HG02588 (cell line): ENCODE measurements around the gene CIAO3.

Experiments
- ATAC-seq: cut with Tn5 transposase; IDR thresholded peaks from one replicate; pipeline ENCODE4 v1.9.1; 2021; ENCODE audit warnings: mild to moderate bottlenecking, moderate library complexity; ENCODE audit not compliant: unreplicated experiment

Gene CIAO3

DNA sequence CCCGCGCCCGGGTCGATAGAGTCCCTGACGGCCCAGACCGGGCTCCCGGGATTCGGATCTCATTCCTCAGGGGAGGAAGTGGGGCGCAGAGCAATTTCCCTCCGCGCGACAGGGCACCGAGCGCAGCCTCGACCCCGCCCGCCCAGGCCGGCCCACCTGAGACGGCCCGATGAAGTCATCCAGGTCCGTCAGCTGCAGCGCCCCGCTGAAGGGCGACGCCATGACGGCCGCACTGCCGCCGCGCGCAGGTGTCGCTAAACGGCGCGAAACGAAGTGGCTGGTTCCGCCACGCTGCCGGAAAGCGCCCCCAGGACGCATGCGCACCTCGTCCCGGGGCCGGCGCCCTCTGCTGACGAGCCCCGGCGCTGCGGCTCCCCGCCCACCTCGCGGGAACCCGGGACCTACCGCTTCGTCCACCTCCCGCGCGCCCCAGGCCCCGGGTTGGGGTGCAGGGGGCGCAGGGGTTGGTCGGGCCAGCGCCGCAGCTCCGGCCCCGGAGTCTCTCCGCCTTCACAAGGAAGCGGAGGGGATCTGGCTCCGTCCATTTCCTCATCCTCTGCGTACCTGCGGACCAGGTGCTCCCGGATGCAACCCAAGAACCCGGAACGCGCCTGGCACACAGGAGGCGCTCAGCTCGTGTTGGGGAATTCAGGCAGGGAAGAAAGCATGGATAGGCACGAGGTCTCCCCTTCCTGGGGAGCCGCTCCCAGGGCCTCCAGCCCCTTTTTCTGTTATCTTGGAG, at the start of gene CIAO3:
Gene CIAO3 (minus strand): TSS at position 234 of the 742 bp plus-strand sequence. CDS start 12 bp downstream, at position 222.
- peak; percentile 60 for ATAC-seq

DNA sequence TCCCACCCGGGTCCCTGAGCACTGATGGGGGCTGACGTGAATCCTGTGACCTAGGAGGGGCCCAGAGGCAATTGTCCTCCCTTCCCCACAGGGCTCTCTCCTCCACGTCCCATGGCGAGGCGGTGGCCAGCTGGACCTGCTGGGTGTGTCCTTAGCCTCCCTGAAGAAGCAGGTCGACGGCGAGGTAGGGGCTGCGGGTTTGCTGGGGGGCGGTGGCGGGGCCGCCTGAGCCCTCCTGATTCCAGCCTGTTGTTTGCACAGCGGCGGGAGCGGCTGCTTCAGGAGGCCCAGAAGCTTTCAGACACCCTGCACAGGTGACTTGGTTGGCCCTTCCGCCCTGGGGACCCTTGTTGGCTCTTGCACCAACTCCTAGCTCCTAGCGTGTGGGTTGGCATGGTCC, 49.3 kb upstream of the CIAO3 start:
- no peak for ATAC-seq

DNA sequence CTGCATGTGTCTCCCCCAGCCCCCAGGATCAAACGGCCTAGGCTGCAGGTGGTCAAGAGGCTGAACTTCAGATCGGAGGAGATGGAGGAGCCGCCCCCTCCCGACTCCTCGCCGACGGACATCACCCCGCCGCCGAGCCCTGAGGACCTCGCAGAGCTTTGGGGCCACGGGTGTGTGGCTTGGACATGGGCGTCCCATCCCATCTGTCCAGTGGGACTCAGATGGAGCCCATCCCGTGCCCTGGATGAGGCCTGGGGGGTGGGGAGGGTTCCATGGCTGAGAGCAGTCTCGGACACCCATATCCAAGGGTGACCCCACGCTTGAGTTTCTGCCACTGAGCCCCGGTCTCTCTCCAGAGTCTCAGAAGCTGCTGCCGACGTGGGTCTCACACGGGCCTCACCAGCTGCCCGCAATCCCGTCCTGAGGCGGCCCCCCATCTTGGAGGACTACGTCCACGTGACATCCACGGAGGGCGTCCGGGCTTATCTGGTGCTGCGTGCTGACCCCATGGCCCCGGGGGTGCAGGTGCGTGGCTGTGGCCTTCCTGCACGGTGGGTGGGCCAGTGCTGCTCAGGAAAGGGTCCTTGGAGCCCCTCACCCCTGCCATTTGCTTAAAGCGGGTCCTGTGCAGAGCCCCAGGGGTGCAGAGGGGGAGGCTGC, 48.5 kb upstream of the CIAO3 start:
- ATAC-seq, result no peak

DNA sequence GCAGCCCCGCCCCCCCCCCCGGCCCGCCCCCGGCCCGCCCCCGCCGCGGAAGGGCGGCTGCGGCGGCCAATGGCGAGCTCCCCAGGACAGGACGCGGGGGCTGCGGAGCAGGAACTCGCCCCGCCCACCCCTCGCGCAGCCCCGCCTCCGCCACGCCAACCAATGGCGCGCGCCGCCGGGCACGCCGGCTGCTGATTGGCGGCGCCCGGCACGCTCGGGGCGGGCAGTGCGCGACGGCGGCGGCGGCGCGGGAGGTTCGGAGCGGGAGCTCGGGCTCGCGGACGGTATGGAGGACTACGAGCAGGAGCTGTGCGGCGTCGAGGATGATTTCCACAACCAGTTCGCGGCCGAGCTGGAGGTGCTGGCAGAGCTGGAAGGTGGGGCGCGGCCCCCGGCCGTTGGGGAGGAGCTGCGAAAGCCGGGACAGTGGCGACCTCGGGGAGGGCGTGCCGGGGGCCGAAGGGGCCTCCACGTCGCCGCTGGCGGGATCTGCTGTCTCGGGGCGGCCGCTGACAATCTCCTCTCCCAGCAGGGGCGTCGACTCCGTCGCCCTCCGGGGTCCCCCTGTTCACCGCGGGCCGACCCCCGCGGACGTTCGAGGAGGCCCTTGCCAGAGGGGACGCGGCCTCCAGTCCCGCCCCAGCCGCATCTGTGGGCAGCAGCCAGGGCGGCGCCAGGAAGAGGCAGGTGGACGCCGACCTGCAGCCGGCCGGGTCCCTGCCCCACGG, 47.8 kb upstream of the CIAO3 start, which contains the start of gene CHTF18:
Gene CHTF18 (plus strand): TSS at position 222 of the 728 bp plus-strand sequence. CDS start 65 bp downstream, at position 287.
- peak; percentile 66 for ATAC-seq

DNA sequence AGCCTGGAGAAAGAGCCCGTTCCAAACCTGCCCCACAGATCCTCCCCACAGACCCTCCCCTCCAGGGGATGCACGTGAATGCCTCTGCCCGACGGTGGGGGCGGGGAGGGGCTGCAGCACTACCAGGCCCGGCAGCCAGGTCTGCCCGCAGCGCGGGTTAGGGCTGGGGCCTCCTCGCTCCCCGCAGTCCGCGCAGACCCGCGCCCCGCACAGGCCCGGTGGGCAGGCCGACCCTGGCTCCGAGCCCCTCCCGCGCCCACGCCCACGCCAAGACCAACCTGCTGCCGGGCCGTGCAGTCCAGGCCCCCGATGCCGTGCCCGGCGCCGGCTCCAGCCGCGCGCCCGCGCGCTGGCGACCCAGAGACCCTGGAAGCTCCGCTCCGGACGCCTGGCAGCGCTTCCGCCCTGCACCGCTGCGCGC, 47.2 kb upstream of the CIAO3 start, which contains the start of gene RPUSD1:
Gene RPUSD1 (minus strand): TSS at position 404 of the 421 bp plus-strand sequence. CDS start 644 bp downstream, outside the sequence.
- ATAC-seq, result no peak

DNA sequence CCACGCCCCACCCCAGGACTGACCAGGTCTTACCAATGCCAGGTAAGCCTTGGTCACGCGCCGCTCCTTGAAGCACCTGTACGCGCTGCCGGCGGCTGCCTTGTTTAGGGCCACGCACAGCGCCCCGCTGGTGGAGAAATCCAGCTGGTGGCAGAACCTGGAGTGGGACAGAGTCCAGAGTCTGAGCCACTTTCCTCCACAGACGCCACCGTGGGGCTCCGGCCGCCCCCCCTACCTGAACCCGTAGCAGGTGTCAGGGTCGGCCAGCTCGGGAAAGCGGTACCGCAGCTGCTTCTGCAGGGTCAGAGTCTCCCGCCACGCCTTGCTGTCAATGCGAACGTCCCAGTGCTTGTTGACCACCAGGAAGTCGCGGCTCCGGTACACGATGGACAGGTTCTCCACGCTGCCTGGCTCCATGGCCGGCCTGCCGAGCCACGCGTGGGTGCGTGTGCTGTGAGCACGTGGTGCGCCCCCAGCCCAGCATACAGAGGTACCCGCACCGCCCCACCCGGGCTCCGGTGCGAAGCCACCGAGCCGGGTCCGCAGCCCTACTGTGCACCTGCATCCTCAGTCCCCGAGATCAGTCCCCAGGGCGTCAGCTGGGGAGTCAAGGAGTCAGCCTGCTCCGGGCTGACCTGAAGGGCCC, 46.6 kb upstream of the CIAO3 start:
- ATAC-seq, result no peak

DNA sequence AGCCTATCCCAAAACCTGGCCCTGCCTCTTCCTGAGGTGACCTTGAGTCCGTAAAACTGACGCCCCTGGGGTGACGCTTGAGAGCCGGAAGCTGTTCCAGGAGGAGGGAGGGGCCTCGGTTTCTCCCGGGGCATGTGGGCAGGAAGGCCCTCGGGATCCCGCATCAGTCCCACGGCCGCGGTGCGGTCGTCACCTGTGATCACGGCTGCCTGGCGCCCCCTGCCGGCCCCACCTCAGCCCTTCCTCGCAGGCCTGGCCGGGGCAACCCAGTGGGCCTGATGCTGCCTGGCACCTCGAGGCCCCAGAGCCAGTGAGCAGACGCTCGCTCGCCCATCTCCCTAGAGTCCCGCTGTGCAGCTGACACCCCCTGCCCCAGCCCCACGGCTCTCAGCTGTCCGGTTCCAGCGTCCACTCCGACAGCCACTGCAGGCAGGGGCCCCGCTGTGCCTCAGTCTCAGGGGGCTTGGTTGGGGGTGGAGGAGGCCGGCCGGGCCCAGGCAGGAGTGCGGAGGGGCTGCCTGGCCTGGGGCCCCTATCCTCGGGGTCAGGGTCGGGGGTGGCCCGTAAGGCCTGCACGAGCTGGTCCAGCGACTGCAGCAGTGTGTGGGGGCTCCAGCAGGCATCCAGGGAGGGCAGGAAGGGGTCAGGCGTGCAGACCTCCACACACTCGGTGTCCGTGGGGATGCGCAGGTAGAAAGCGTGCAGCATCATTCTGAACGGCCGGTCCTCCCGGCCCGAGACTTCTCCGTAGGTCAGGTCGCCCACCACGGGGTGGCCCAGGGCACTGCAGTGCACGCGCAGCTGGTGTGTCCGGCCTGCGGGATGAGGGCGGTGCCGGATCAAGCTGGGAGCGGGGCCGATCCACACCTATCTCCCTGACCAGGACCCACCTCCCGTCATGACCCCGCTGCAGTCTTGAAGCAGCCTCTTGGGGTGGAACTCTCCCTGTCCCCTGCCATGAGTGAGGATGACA, 45.1 kb upstream of the CIAO3 start:
- ATAC-seq, result no peak

DNA sequence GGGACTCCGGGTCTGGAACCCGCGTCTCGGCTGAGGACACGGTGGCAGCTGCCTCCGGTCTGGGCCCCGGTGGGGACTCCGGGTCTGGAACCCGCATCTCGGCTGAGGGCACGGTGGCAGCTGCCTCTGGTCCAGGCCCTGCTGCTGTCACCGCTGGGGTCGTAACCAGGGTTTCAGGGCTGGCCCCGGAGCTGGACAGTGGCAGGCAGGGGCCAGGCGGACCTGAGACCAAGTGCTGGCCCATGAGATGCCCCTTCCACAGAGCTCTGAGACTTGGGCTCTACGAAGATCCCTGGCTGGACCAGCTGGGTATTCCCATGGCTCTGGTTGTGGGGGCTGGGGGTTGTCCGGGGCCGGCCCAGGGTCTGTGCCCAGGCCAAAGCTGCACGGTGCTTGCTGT, 43.6 kb upstream of the CIAO3 start:
- no peak for ATAC-seq

DNA sequence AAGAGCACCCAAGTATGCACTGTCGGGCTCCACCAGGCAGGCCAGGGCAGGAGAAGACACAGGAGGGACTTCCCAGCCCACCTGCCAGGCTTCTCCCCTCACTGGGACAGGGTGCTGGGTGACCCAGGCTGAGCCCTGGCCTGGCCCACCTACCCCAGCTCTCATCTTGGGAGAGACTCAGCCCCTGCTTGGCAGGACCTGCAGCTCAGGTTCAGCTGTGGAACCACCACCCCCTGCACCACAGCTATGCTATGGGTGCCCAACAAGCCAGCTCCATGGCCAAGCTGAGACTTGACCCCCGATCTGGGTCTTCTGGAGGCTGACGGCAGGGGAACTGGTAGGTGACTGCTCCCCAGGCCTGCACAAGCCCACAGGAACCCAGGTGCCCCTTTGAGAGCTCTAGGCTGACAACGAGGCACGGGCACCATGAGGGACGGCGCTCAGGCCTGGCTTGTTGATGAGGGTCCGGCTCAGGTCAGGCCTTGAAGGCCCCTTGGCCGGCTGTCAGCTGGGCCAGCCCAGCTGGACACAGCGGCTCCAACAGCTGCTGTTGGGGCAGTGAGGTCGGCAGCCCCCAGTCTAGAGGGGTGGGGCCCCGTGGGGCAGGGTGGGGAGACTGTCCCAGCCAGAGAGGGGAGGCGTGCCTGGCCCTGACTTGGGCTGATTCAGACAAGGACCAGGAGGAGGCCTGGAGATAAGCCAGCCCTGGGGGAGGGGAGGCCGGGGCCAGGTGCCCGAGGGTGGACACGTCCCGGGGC, 42.8 kb upstream of the CIAO3 start:
- no peak for ATAC-seq

DNA sequence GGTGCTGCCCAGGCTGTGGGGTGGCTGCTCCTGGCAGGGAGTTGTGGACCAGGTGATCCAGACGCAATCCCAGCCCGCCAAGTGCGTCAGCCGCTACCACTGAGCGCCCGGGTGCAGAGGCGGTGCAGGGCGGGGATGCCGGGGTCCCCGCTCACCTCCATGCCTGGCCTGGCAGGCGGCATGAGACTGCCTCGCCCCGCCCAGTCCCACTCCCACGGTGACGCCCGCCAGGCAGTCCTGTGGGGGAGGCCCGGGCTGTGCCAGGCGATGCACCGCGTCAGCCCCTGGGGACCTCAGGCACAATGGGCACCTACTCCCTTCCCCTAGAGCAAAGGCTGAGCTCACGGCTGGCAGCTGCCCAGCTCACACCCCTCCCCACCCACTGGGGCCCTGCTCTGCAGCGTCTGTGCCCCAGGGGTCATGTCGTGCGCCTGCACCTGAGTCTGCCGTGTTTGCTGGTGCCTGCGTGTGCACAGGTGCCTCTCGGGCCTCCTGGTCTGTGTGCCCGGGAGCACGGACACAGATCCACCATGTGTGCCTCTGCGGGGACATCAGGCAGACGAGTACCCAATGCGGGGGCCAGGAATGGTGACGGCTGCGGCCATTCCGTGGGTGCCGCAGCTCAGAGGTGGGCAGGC, 42.1 kb upstream of the CIAO3 start:
- ATAC-seq, result no peak

DNA sequence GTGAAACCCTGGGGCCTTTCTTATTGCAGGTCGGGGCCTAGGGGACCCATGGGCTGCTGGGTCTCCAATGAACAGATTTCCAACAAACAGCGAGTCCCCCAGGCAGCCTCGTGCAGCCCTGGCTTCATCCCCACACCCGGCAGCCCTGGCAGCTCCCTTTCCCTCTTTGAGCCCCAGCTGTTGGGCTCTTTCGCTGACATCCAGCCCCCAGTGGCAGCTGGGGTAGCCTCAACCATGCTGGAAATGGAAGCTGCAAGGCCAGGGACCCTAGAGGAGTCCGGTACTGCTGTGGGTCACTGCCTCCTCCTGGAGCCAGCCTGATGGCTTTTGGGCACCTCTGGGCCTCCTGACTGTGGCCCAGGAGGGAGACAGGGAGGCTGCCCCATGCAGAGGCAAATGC, 41.5 kb upstream of the CIAO3 start:
- ATAC-seq, result no peak

DNA sequence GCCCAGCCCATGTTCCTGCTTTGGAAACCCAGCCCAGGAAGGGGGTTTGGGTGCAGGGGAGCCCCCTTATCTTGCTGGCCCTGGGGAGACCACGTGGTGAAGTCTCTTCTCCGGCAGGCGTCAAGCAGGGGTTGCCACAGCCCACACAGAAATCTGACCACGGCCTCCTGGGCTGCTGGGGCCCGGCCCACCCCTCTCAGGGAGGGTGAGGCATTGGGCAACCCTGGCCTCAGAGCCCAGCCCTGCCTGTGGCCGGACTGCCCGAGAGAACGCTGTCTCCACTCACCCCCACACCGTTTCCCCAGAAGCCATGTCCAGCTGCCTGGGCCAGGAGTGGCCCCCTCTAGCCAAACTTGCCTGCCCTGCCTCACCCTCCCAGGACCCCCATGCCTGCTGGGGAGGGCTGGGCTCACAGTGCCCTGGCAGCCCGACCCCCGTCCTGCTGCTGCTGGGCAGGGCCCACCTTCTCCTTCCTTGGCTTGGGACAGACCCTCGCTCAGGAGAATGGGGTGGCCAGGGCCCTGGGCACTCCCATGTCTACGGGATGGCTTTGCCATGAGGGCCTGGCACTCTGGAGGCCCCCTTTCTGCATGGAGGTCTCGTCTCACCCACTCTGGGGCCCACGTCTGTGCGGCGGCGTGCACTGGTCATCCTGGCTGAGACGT, 40.7 kb upstream of the CIAO3 start:
- no peak for ATAC-seq

DNA sequence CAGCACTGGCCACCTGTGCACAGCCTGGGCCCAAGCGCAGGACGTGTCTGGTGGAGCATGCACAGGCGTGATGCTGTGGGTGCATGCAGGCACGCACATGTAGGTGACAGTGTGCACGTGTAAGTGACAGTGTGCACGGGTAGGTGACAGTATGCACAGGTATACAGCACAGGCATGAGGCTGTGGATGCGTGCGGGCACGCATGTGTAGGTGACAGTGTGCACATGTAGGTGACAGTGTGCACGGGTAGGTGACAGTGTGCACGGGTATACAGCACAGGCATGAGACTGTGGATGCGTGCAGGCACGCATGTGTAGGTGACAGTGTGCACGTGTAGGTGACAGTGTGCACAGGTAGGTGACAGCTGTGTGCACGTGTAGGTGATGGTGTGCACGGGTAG, 39.5 kb upstream of the CIAO3 start:
- no peak for ATAC-seq

DNA sequence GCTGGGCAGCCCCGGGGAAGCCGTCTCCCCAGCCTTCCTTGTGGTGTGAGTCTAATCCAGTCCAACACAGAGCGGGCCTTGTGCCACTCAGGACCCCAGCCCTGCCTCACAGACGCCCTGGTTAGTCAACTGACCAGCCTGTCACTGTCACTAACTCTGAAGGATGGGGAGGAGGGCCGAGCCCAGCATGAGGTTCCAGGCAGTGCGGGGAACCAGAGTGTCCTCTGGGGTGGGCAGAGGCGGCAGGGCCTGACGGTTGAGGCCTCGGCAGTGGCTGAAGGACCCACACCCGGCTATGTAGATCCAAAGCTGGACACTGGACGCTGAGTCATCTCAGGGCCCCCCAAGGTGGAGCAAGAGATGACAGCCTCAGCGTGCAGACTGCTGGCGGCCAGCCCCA, 38.8 kb upstream of the CIAO3 start:
- ATAC-seq, result no peak

DNA sequence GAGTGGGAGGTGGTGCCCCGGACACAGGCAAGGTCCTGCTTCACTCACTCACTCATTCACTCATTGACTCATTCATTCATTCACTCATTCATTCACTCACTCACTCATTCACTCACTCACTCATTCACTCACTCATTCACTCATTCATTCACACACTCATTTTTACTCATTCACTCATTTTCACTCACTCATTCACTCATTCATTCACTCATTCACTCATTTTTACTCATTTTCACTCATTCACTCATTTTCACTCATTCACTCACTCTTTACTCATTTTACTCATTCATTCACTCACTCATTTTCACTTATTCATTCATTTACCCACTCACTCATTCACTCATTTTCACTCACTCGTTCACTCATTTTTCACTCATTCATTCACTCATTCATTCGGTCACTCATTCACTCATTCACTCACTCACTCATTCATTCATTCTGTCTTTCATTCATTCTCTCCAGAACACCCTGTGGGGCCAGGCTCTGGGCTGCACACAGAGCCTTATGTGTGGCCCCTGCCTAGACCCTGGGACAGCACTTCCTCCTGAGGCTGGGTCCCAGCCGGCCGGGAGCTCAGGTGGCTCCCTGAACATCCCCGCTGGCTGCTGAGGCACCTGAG, 38.2 kb upstream of the CIAO3 start:
- no peak for ATAC-seq

DNA sequence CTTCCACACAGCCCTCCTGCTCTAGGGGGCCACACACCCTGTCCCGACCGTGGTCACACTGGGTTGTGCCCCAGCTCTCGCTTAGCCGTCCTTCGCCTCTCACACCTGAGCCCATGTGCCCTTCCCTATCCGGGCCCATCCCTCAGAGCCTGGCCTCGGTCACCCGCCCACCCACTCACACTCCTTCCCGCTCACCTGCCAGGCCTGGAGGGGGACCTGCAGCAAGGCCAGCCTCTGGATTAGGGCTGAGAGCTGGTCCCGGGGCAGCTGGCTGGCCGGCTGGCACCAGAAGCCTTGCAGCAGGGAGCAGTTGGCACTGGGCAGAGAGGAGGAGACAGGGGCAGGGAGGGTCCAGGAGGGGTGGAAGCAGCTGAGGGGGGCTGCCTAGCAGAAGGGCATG, 37.6 kb upstream of the CIAO3 start:
- ATAC-seq, result no peak

DNA sequence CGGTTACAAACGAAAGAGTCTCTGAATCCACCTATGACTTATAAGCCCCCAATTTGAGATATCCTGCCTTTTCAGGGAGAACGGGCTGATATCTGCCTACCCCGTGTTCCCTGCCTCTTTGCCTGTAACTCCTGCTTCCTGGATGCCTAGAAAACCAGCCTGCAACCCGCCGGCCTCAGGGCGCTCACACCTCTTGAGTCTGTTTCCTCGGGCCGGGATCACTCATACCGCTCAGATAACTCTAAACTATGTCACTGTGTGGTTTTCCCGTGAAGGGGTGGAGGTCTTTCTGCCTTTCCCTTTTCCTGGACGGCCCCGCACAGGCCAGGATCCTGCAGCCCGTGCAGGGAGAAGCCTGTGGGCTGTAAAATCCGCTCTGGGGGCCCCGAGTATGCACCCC, 37.0 kb upstream of the CIAO3 start:
- no peak for ATAC-seq

DNA sequence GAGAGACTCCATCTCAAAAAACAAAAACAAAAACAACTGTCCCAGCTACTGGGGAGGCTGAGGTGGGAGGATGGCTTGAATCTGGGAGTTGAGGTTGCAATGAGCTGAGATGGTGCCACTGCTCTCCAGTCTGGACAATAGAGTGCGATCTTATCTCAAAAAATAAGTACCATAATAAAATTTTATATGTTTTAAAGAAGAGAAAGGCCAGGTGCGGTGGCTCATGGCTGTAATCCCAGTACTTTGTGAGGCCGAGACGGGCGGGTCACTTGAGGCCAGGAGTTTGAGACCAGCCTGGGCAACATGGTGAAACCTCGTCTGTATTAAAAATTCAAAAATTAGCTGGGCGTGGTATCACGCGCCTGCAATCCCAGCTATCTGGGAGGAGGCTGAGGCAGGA, 36.0 kb upstream of the CIAO3 start:
- ATAC-seq, result no peak
